Left kidney (tissue), 2 donors: ENCODE measurements around the gene ATP8B4. TPM values are rescaled to one million over a fixed set of nuclear protein-coding genes. Genes with fewer than 3 reads are reported as not detected.
"Not testable (repeated sequence)": the region's sequence is repeated elsewhere in the genome, so short reads cannot be mapped to it uniquely, and the experiment has no call there.

ENCODE experiments used
- DNase-seq: peaks from one replicate; pipeline ENCODE4 v3.0.0-alpha.2; 2013
- polyA plus RNA-seq: library from polyadenylated mRNA; unstranded; fragments of 120-200 nt; gene quantifications from one replicate; pipeline ENCODE4 v1.2.1, GENCODE V29; 2013; ENCODE audit not compliant: insufficient read length

Gene ATP8B4
- polyA plus RNA-seq, 1 donor, result 3.8 TPM

GRCh38 chr15:50138391-50138790 lies 19.4 kb upstream of the ATP8B4 start:
- no peak for DNase-seq

GRCh38 chr15:50137893-50138292 lies 18.9 kb upstream of the ATP8B4 start:
- no peak for DNase-seq

- no peak for DNase-seq
These were observed 18.3 kb upstream of the ATP8B4 start for GRCh38 chr15:50137330-50137761.

GRCh38 chr15:50135031-50135551 lies 16.1 kb upstream of the ATP8B4 start:
- no peak for DNase-seq

- DNase-seq, result no peak
These were observed 15.5 kb upstream of the ATP8B4 start for GRCh38 chr15:50134524-50135024.

GRCh38 chr15:50132251-50132984 lies 13.4 kb upstream of the ATP8B4 start:
- not testable (repeated sequence) for DNase-seq

- no peak for DNase-seq
These were observed 12.6 kb upstream of the ATP8B4 start for GRCh38 chr15:50131617-50132016.

GRCh38 chr15:50128266-50128665 lies 9.2 kb upstream of the ATP8B4 start:
- no peak for DNase-seq

- DNase-seq, result no peak
These were observed 8.3 kb upstream of the ATP8B4 start for GRCh38 chr15:50127255-50127777.

GRCh38 chr15:50126072-50126471 lies 7.0 kb upstream of the ATP8B4 start:
- DNase-seq, result no peak

- no peak for DNase-seq
These were observed 5.6 kb upstream of the ATP8B4 start for GRCh38 chr15:50124631-50125030.

- DNase-seq, result no peak
These were observed 5.0 kb upstream of the ATP8B4 start for GRCh38 chr15:50123861-50124557.

- no peak for DNase-seq
These were observed 1.7 kb upstream of the ATP8B4 start for GRCh38 chr15:50120729-50121128.

- no peak for DNase-seq
These were observed 1.5 kb downstream of the ATP8B4 start for GRCh38 chr15:50117431-50118027.

- no peak for DNase-seq
These were observed 2.6 kb downstream of the ATP8B4 start for GRCh38 chr15:50116477-50116876.

- DNase-seq, result no peak
These were observed 4.8 kb downstream of the ATP8B4 start for GRCh38 chr15:50113992-50114780.

GRCh38 chr15:50113187-50113505 lies 5.9 kb downstream of the ATP8B4 start:
- DNase-seq, result no peak

- no peak for DNase-seq
These were observed 6.4 kb downstream of the ATP8B4 start for GRCh38 chr15:50112488-50113186.

GRCh38 chr15:50110285-50110684 lies 8.7 kb downstream of the ATP8B4 start:
- no peak for DNase-seq

GRCh38 chr15:50109076-50109987 lies 9.7 kb downstream of the ATP8B4 start:
- DNase-seq, result no peak
